ENCODE data around the gene ADIPOQ.

GRCh38 chr3:186886202-186886981 is 43.9 kb downstream of the ADIPOQ start:
- no peak for TF ChIP-seq CTCF (IDR thresholded peaks at IDR 0.05)
- no peak for TF ChIP-seq EZH2 (IDR thresholded peaks at IDR 0.05; ENCODE audit: borderline replicate concordance, insufficient read depth, low read depth, low read length, poor library complexity, severe bottlenecking)

Measured in B cell (primary cell).